Endothelial cell of umbilical vein (primary cell): ENCODE results near the gene ATP8A2. TPM values are rescaled to one million over a fixed set of nuclear protein-coding genes. Genes with fewer than 3 reads are reported as not detected.

ENCODE experiments used
- BruUV-seq: library from RNA; stranded (reverse); fragments of 400-500 nt; replicated peaks from 2 replicates; lab custom pipeline; 2021; lab: Mats Ljungman, UMichigan
- CTCF ChIA-PET: fragments of 300-600, 350-600 bp; sonication (Branson Sonifier 250); formaldehyde crosslinking; loops from one replicate; lab custom pipeline; 2021; ENCODE audit warnings: antibody characterized with exemption, inconsistent platforms; lab: Charles Lee
- POLR2A ChIA-PET: fragments of 300-600, 350-600 bp; sonication (Branson Sonifier 250); formaldehyde crosslinking; loops from one replicate; lab custom pipeline; 2021; ENCODE audit warnings: antibody characterized with exemption, inconsistent platforms; lab: Charles Lee
- DNase-seq: peaks from one replicate; pipeline ENCODE4 v3.0.0-alpha.2; 2011; ENCODE audit warnings: low read depth, low spot score
- FAIRE-seq: peaks from 2 replicates; lab custom pipeline; 2011; peaks lifted over from hg19 to GRCh38; lab: Jason Lieb, UNC
- H2AFZ ChIP-seq: 2 replicates; pipeline ENCODE4 v1.6.0; 2012; ENCODE audit warnings: low read depth, low read length, control low read depth, inconsistent platforms
- H3K27ac ChIP-seq: 2 replicates; pipeline ENCODE4 v1.5.1; 2011; ENCODE audit warnings: low read depth, mild to moderate bottlenecking, control low read depth, low read length, moderate library complexity; ENCODE audit not compliant: insufficient read depth
- H3K27me3 ChIP-seq, 2 experiments: 2 replicates each; pipeline versions ENCODE4 v1.6.0 to v1.6.1; 2011; ENCODE audit warnings: low read length in 2 of 2, mixed read lengths in 1 of 2; ENCODE audit not compliant: control insufficient read depth in 2 of 2, insufficient read depth in 2 of 2
- H3K36me3 ChIP-seq, 2 experiments: 2 replicates in 1 of 2; 3 replicates in 1 of 2; pipeline ENCODE4 v1.5.1; 2011; ENCODE audit warnings: low read length in 2 of 2, mild to moderate bottlenecking in 1 of 2, moderate library complexity in 1 of 2; ENCODE audit not compliant: control insufficient read depth in 2 of 2, insufficient read depth in 2 of 2; ENCODE audit errors: extremely low read depth in 1 of 2
- H3K4me1 ChIP-seq: 3 replicates; pipeline ENCODE4 v1.5.1; 2011; ENCODE audit warnings: mild to moderate bottlenecking, low read length; ENCODE audit not compliant: control insufficient read depth, insufficient read depth; ENCODE audit errors: extremely low read depth
- H3K4me2 ChIP-seq: 2 replicates; pipeline ENCODE4 v1.6.1; 2011; ENCODE audit warnings: low read length, control low read depth, mixed read lengths; ENCODE audit not compliant: insufficient read depth
- H3K4me3 ChIP-seq, 3 experiments: fragments of 200-600 bp in 1 of 3; sonication (generic), shearing (Covaris generic) in 1 of 3; replicated peaks in 1 of 3; 2 replicates each; pipeline ENCODE4 v1.5.1; 2011 to 2016; ENCODE audit warnings: control low read depth in 3 of 3, low read length in 3 of 3, mild to moderate bottlenecking in 2 of 3, inconsistent platforms in 1 of 3, low read depth in 1 of 3, moderate library complexity in 1 of 3; ENCODE audit not compliant: insufficient read depth in 1 of 3
- H3K79me2 ChIP-seq: 2 replicates; pipeline ENCODE4 v1.6.0; 2012; ENCODE audit warnings: low read length, inconsistent platforms; ENCODE audit not compliant: control insufficient read depth, insufficient read depth
- H3K9ac ChIP-seq: replicated peaks from 2 replicates; pipeline ENCODE3; 2011; ENCODE audit warnings: low read length, control low read depth; ENCODE audit not compliant: insufficient read depth; ENCODE audit errors: extremely low read depth
- H3K9me1 ChIP-seq: replicated peaks from 3 replicates; pipeline ENCODE4 v1.6.0; 2011; ENCODE audit warnings: mild to moderate bottlenecking, low read length; ENCODE audit not compliant: control insufficient read depth, insufficient read depth; ENCODE audit errors: extremely low read depth
- H3K9me3 ChIP-seq: replicated peaks from 2 replicates; pipeline ENCODE4 v1.5.1; 2012; ENCODE audit warnings: low read length, inconsistent platforms; ENCODE audit not compliant: control insufficient read depth, insufficient read depth
- H4K20me1 ChIP-seq: replicated peaks from 2 replicates; pipeline ENCODE3; 2011; ENCODE audit warnings: mild to moderate bottlenecking, low read length; ENCODE audit not compliant: control insufficient read depth, insufficient read depth; ENCODE audit errors: extremely low read depth
- EZH2 ChIP-seq: IDR thresholded peaks from 2 replicates; pipeline ENCODE4 v1.6.1; 2012; ENCODE audit warnings: borderline replicate concordance, low read depth, mild to moderate bottlenecking, moderate library complexity, low read length, inconsistent platforms; ENCODE audit not compliant: severe bottlenecking
- FOS ChIP-seq: IDR thresholded peaks from 2 replicates; pipeline ENCODE4 v1.6.1; 2011; ENCODE audit warnings: mild to moderate bottlenecking, low read length, moderate library complexity, borderline replicate concordance; ENCODE audit not compliant: insufficient read depth
- GATA2 ChIP-seq: IDR thresholded peaks from 2 replicates; pipeline ENCODE4 v1.7.0; 2011; ENCODE audit warnings: low read depth, mild to moderate bottlenecking, moderate library complexity, mixed read lengths, low read length; ENCODE audit not compliant: insufficient read length, insufficient read depth
- JUN ChIP-seq: IDR thresholded peaks from 2 replicates; pipeline ENCODE4 v1.6.1; 2011; ENCODE audit warnings: borderline replicate concordance, low read depth; ENCODE audit not compliant: insufficient read length, insufficient read depth
- MYC ChIP-seq: IDR thresholded peaks from one replicate; pipeline ENCODE4 v1.6.1; 2011; ENCODE audit warnings: mild to moderate bottlenecking, low read depth, low read length
- POLR2A ChIP-seq: IDR thresholded peaks from 2 replicates; pipeline ENCODE4 v1.6.1; 2012; ENCODE audit warnings: low read depth, mild to moderate bottlenecking, control low read depth, low read length
- POLR2AphosphoS5 ChIP-seq: IDR thresholded peaks from 2 replicates; pipeline ENCODE4 v1.6.1; 2012; ENCODE audit warnings: low read depth, mild to moderate bottlenecking, control low read depth, low read length, moderate library complexity; ENCODE audit not compliant: insufficient read depth
- dilution Hi-C: fragments of 300-500 bp; cut with MboI; formaldehyde crosslinking; loops from one replicate; pipeline ENCODE4 v1.15.0; 2019; ENCODE audit warnings: low sequenced_read_pairs; ENCODE audit not compliant: extremely low pct_ligation_motif_present
- intact Hi-C: fragments of 100-400 bp; cut with micrococcal nuclease; formaldehyde crosslinking; loops from one replicate; pipeline ENCODE4 v1.10.0; 2022
- polyA plus RNA-seq, 4 experiments: library from polyadenylated mRNA; depleted of rRNA in 3 of 4; stranded (reverse) in 3 of 4; unstranded in 1 of 4; fragments of >200 nt; gene quantifications; 2 replicates each; pipeline versions ENCODE4 v1.2.1 to v1.2.3, GENCODE V29; 2011 to 2012; ENCODE audit warnings: missing spikeins in 1 of 4
- total RNA-seq: library from RNA; stranded (reverse); gene quantifications from 2 replicates; pipeline ENCODE4 v1.2.3, GENCODE V29; 2021
- TF ChIP-seq, protein P1 (sequence below), 2 donors: IDR thresholded peaks; 1 replicate in 1 of 2; 2 replicates in 1 of 2; pipeline ENCODE4 v1.5.1; 2011; ENCODE audit warnings: low read length in 2 of 2, mild to moderate bottlenecking in 2 of 2, moderate library complexity in 2 of 2, control low read depth in 1 of 2, inconsistent platforms in 1 of 2, low read depth in 1 of 2; ENCODE audit not compliant: insufficient read depth in 1 of 2; ENCODE audit errors: extremely low read depth in 1 of 2
- TF ChIP-seq, protein P2 (sequence below): IDR thresholded peaks from 2 replicates; pipeline ENCODE4 v1.6.1; 2011; ENCODE audit not compliant: insufficient read depth, insufficient read length

Gene ATP8A2
- total and polyA plus RNA-seq, 2 donors (not counting 3 experiments of a cell fraction or from before 2014, with no cell fraction given) = 0.11 to 0.49 TPM

DNA sequence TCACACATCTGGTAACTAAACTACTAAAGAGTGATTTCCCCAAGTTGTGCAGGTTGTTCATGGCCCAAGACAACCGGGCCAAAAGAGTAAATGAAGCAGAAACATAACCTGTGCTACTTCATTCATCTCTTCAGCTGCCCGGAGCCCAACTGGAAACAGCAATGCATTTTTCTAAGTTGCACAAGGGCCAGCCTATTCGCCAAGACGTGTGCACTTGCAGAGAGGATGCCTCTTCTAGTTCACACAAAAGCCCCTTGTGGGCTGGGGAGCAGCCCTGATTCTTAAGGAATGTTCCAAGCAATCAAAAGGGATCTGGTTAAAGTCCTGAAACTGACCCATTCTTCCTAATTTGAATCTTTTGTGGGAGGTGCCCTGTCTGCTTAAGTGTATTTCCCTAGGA lies 404.2 kb downstream of the ATP8A2 start:
- Histone ChIP-seq H3K9me1 (no peaks in the 10 kb centered on the region), H4K20me1 (no peaks in the 10 kb centered on the region), H3K4me2 (no peak overlapping the region), H3K27ac (no peak overlapping the region), H3K4me3 (no peak overlapping the region), H3K27me3 (no peaks in the 10 kb centered on the region), H2AFZ (no peak overlapping the region), H3K9me3 (no peaks in the 10 kb centered on the region), H3K9ac (no peak overlapping the region), H3K36me3 (no peaks in the 10 kb centered on the region), H3K4me1 (no peaks in the 10 kb centered on the region), H3K79me2 (no peaks in the 10 kb centered on the region)
- dilution Hi-C loops (no loop called here), intact Hi-C loops (no loop called here)
- POLR2A ChIA-PET = no interaction called here
- no TSS peak for BruUV-seq
- CTCF ChIA-PET = no interaction called here
- DNase-seq (no peak), FAIRE-seq (no peak)
- TF ChIP-seq EZH2 (no peak), POLR2AphosphoS5 (no peak), POLR2A (no peak), GATA2 (no peak), MYC (no peak), FOS (no peak), JUN (no peak)
- TF ChIP-seq, protein P1, sequence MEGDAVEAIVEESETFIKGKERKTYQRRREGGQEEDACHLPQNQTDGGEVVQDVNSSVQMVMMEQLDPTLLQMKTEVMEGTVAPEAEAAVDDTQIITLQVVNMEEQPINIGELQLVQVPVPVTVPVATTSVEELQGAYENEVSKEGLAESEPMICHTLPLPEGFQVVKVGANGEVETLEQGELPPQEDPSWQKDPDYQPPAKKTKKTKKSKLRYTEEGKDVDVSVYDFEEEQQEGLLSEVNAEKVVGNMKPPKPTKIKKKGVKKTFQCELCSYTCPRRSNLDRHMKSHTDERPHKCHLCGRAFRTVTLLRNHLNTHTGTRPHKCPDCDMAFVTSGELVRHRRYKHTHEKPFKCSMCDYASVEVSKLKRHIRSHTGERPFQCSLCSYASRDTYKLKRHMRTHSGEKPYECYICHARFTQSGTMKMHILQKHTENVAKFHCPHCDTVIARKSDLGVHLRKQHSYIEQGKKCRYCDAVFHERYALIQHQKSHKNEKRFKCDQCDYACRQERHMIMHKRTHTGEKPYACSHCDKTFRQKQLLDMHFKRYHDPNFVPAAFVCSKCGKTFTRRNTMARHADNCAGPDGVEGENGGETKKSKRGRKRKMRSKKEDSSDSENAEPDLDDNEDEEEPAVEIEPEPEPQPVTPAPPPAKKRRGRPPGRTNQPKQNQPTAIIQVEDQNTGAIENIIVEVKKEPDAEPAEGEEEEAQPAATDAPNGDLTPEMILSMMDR (IDR thresholded peaks at IDR 0.05; ENCODE audit: extremely low read depth in 1 of 2, insufficient read depth in 1 of 2, low read depth in 1 of 2, low read length in 2 of 2) = no peak
- TF ChIP-seq, protein P2, sequence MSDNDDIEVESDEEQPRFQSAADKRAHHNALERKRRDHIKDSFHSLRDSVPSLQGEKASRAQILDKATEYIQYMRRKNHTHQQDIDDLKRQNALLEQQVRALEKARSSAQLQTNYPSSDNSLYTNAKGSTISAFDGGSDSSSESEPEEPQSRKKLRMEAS = no peak
